ENCODE data around the gene PRADC1.

PRADC1 gene

DNA sequence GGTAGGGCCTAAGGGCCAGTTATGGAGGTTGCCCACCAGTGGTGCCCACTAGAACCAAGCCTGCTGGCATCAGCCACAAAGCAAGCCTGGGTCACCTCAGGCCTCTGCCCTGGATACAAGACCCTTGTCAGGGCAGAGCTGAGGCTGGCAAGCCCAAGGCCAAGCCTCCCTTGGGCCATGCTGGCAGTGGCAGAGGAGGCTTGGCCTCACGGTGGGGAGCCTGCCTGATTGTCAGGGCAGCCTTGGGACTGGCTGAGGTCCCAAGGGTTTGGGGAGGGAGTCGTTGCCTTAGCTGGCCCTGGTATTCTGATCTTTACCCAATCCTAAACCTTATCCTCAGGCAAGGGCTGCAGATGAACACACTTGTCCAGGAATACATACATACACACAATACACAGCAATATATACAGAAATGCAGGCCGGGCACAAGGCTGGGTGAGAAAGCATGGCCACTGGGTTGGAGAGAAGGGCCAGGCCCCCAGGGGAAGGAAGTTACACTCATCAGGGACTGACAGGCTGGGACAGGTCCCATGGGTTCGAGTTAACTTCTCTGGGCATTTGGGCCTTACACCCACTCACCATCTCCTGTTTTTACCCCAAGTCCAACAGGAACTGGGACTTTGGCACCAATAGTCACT, 22.1 kb upstream of the PRADC1 start:
- H2BK12ac ChIP-seq (ENCODE audit: low read length): no peak overlapping the region
- no peak overlapping the region for H3K18ac ChIP-seq (ENCODE audit: low read length)
- WGBS (ENCODE audit: extremely low coverage, insufficient coverage, insufficient read length): no CpG with 5 or more reads among the region's 4 CpGs
- no peak for DNase-seq
- no peaks in the 10 kb centered on the region for H3K79me1 ChIP-seq (ENCODE audit: low read length)
- H3K23ac ChIP-seq (ENCODE audit: low read length): no peak overlapping the region
- H4K91ac ChIP-seq (ENCODE audit: low read depth, low read length): no peak overlapping the region
- no peaks in the 10 kb centered on the region for H3K4me1 ChIP-seq (ENCODE audit: control insufficient read depth in 1 of 2, insufficient read depth in 2 of 2, low read length in 2 of 2)
- H3K4me3 ChIP-seq (ENCODE audit: low read depth, low read length): no peak overlapping the region
- no peak overlapping the region for H2AFZ ChIP-seq (ENCODE audit: insufficient read depth, low read length, poor library complexity)
- H3K9me3 ChIP-seq (ENCODE audit: insufficient read depth, low read depth, low read length): peaks cover 2% of the 10 kb centered on the region
- H3K14ac ChIP-seq (ENCODE audit: low read length): no peak overlapping the region
- H3K27me3 ChIP-seq (ENCODE audit: insufficient read depth, low read length): no peaks in the 10 kb centered on the region
- H3K36me3 ChIP-seq (ENCODE audit: control insufficient read depth in 1 of 2, insufficient read depth in 2 of 2, low read length in 2 of 2): peaks cover 30 to 42% of the 10 kb centered on the region in 2 experiments
- no peak overlapping the region for H2AK5ac ChIP-seq (ENCODE audit: low read length)
- no peak overlapping the region for H3K4ac ChIP-seq (ENCODE audit: low read depth, low read length)
- no peak overlapping the region for H4K8ac ChIP-seq (ENCODE audit: low read depth, low read length)
- no peak overlapping the region for H3K9ac ChIP-seq (ENCODE audit: low read length)
- no peak overlapping the region for H2BK5ac ChIP-seq (ENCODE audit: low read depth, low read length, poor library complexity)
- no peak overlapping the region for H4K12ac ChIP-seq (ENCODE audit: low read depth, low read length)
- H3K27ac ChIP-seq (ENCODE audit: low read depth, low read length): no peak overlapping the region
- no peaks in the 10 kb centered on the region for H3K79me2 ChIP-seq (ENCODE audit: control insufficient read depth, insufficient read depth, low read length, poor library complexity)
- H3K4me2 ChIP-seq (ENCODE audit: low read length): no peak overlapping the region
- H2BK120ac ChIP-seq (ENCODE audit: insufficient read depth, low read length, poor library complexity): no peak overlapping the region

DNA sequence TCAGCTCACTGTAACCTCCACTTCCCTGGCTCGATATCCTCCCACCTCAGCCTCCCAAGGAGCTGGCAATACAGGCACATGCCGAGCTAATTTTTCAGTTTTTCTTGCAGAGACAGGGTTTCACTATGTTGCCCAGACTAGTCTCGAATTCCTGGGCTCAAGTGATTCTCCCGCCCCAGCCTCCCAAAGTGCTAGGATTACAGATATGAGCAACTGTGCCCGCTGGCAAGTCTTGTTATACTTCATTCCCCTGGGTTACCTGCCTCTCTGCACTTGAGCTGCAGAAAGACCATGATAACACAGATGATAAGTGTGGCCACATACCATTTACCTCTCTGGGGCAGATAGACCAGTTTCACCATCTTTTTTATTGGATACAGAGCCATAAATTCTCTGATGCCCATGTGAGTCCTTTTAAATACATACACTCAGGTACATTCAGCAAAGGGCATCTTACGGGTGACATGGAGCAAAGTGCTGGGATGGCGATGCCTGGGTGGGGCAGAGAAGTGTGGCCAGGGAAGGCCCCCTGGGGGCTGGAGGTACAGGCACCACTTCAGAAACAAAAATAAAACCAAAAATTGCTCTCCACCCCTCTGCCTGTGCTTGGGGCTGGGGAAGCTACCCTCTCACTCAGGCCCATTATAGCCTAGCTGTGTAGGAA, 21.4 kb upstream of the PRADC1 start:
- H2AK5ac ChIP-seq (ENCODE audit: low read length): no peak overlapping the region
- H3K18ac ChIP-seq (ENCODE audit: low read length): no peak overlapping the region
- H2BK5ac ChIP-seq (ENCODE audit: low read depth, low read length, poor library complexity): no peak overlapping the region
- no peaks in the 10 kb centered on the region for H3K79me2 ChIP-seq (ENCODE audit: control insufficient read depth, insufficient read depth, low read length, poor library complexity)
- H3K4me1 ChIP-seq (ENCODE audit: control insufficient read depth in 1 of 2, insufficient read depth in 2 of 2, low read length in 2 of 2): no peaks in the 10 kb centered on the region
- no peaks in the 10 kb centered on the region for H3K79me1 ChIP-seq (ENCODE audit: low read length)
- no peak overlapping the region for H2BK12ac ChIP-seq (ENCODE audit: low read length)
- no peak overlapping the region for H2BK120ac ChIP-seq (ENCODE audit: insufficient read depth, low read length, poor library complexity)
- no peak overlapping the region for H3K23ac ChIP-seq (ENCODE audit: low read length)
- no peaks in the 10 kb centered on the region for H3K27me3 ChIP-seq (ENCODE audit: insufficient read depth, low read length)
- no peak overlapping the region for H3K27ac ChIP-seq (ENCODE audit: low read depth, low read length)
- H3K36me3 ChIP-seq (ENCODE audit: control insufficient read depth in 1 of 2, insufficient read depth in 2 of 2, low read length in 2 of 2): peaks cover 35 to 48% of the 10 kb centered on the region in 2 experiments
- no peak overlapping the region for H3K4ac ChIP-seq (ENCODE audit: low read depth, low read length)
- H3K4me2 ChIP-seq (ENCODE audit: low read length): no peak overlapping the region
- H3K4me3 ChIP-seq (ENCODE audit: low read depth, low read length): no peak overlapping the region
- no peak overlapping the region for H3K9ac ChIP-seq (ENCODE audit: low read length)
- no peak overlapping the region for H4K12ac ChIP-seq (ENCODE audit: low read depth, low read length)
- H3K14ac ChIP-seq (ENCODE audit: low read length): no peak overlapping the region
- DNase-seq: peak; percentile 72 to 86
- no CpG with 5 or more reads among the region's 7 CpGs for WGBS (ENCODE audit: extremely low coverage, insufficient coverage, insufficient read length)
- no peak overlapping the region for H4K91ac ChIP-seq (ENCODE audit: low read depth, low read length)
- no peak overlapping the region for H4K8ac ChIP-seq (ENCODE audit: low read depth, low read length)
- H3K9me3 ChIP-seq (ENCODE audit: insufficient read depth, low read depth, low read length): peaks cover 2% of the 10 kb centered on the region
- H2AFZ ChIP-seq (ENCODE audit: insufficient read depth, low read length, poor library complexity): no peak overlapping the region

- no peak for DNase-seq
- no peak overlapping the region for H3K4ac ChIP-seq (ENCODE audit: low read depth, low read length)
- no peak overlapping the region for H4K91ac ChIP-seq (ENCODE audit: low read depth, low read length)
- no peaks in the 10 kb centered on the region for H3K4me1 ChIP-seq (ENCODE audit: control insufficient read depth in 1 of 2, insufficient read depth in 2 of 2, low read length in 2 of 2)
- no peak overlapping the region for H2BK120ac ChIP-seq (ENCODE audit: insufficient read depth, low read length, poor library complexity)
- peaks cover 2% of the 10 kb centered on the region for H3K9me3 ChIP-seq (ENCODE audit: insufficient read depth, low read depth, low read length)
- H3K79me1 ChIP-seq (ENCODE audit: low read length): no peaks in the 10 kb centered on the region
- no peaks in the 10 kb centered on the region for H3K27me3 ChIP-seq (ENCODE audit: insufficient read depth, low read length)
- WGBS (ENCODE audit: extremely low coverage, insufficient coverage, insufficient read length): no CpG with 5 or more reads among the region's 3 CpGs
- H3K14ac ChIP-seq (ENCODE audit: low read length): no peak overlapping the region
- H3K36me3 ChIP-seq (ENCODE audit: control insufficient read depth in 1 of 2, insufficient read depth in 2 of 2, low read length in 2 of 2): peaks cover 37 to 54% of the 10 kb centered on the region in 2 experiments
- H3K23ac ChIP-seq (ENCODE audit: low read length): no peak overlapping the region
- no peak overlapping the region for H3K4me2 ChIP-seq (ENCODE audit: low read length)
- no peak overlapping the region for H2BK5ac ChIP-seq (ENCODE audit: low read depth, low read length, poor library complexity)
- H2BK12ac ChIP-seq (ENCODE audit: low read length): no peak overlapping the region
- H4K8ac ChIP-seq (ENCODE audit: low read depth, low read length): no peak overlapping the region
- H2AFZ ChIP-seq (ENCODE audit: insufficient read depth, low read length, poor library complexity): no peak overlapping the region
- no peak overlapping the region for H3K4me3 ChIP-seq (ENCODE audit: low read depth, low read length)
- no peaks in the 10 kb centered on the region for H3K79me2 ChIP-seq (ENCODE audit: control insufficient read depth, insufficient read depth, low read length, poor library complexity)
- no peak overlapping the region for H3K18ac ChIP-seq (ENCODE audit: low read length)
- no peak overlapping the region for H3K9ac ChIP-seq (ENCODE audit: low read length)
- H3K27ac ChIP-seq (ENCODE audit: low read depth, low read length): no peak overlapping the region
- no peak overlapping the region for H4K12ac ChIP-seq (ENCODE audit: low read depth, low read length)
- no peak overlapping the region for H2AK5ac ChIP-seq (ENCODE audit: low read length)
Observed at GRCh38 chr2:73253901-73254300, 20.9 kb upstream of the PRADC1 start.

GRCh38 chr2:73253400-73253799, 20.4 kb upstream of the PRADC1 start:
- Histone ChIP-seq H3K18ac (ENCODE audit: low read length) (no peak overlapping the region), H3K4me3 (ENCODE audit: low read depth, low read length) (no peak overlapping the region), H2BK5ac (ENCODE audit: low read depth, low read length, poor library complexity) (no peak overlapping the region), H2AK5ac (ENCODE audit: low read length) (no peak overlapping the region), H3K14ac (ENCODE audit: low read length) (no peak overlapping the region), H2BK12ac (ENCODE audit: low read length) (no peak overlapping the region), H3K9me3 (ENCODE audit: insufficient read depth, low read depth, low read length) (peaks cover 2% of the 10 kb centered on the region), H4K12ac (ENCODE audit: low read depth, low read length) (no peak overlapping the region), H3K36me3 (ENCODE audit: control insufficient read depth in 1 of 2, insufficient read depth in 2 of 2, low read length in 2 of 2) (peaks cover 40 to 59% of the 10 kb centered on the region in 2 experiments), H3K27me3 (ENCODE audit: insufficient read depth, low read length) (no peaks in the 10 kb centered on the region), H3K27ac (ENCODE audit: low read depth, low read length) (no peak overlapping the region), H4K8ac (ENCODE audit: low read depth, low read length) (no peak overlapping the region), H2AFZ (ENCODE audit: insufficient read depth, low read length, poor library complexity) (no peak overlapping the region), H3K23ac (ENCODE audit: low read length) (no peak overlapping the region), H4K91ac (ENCODE audit: low read depth, low read length) (no peak overlapping the region), H3K79me1 (ENCODE audit: low read length) (no peaks in the 10 kb centered on the region), H3K4ac (ENCODE audit: low read depth, low read length) (no peak overlapping the region), H3K79me2 (ENCODE audit: control insufficient read depth, insufficient read depth, low read length, poor library complexity) (no peaks in the 10 kb centered on the region), H3K4me1 (ENCODE audit: control insufficient read depth in 1 of 2, insufficient read depth in 2 of 2, low read length in 2 of 2) (no peaks in the 10 kb centered on the region), H3K4me2 (ENCODE audit: low read length) (no peak overlapping the region), H2BK120ac (ENCODE audit: insufficient read depth, low read length, poor library complexity) (no peak overlapping the region), H3K9ac (ENCODE audit: low read length) (no peak overlapping the region)
- DNase-seq: no peak
- WGBS (ENCODE audit: extremely low coverage, insufficient coverage, insufficient read length): no CpG with 5 or more reads among the region's 2 CpGs
